ENCODE data around the gene PSD2.

The PSD2 gene

DNA sequence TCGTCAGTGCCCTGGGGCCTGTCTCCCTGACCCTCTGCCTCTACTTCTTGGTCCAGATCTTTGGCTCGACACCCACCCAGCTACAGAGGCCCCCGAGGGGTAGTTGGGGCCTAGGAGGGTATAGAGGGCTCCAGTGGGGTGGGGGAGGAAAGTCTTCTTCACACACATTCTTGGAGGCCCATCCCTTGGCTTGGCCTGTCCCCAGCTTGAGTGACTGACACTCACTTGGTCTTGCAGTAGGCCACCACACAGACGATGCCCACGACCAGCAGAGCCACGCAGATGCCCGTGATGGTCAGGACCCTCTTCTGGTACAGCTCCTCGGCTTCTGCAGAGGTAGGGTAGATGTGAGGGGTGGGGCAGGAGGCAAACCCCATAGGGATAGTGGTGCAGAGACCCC lies 59.8 kb downstream of the PSD2 start:
- no peak for TF ChIP-seq CTCF (conservative IDR thresholded peaks at IDR 0.05; ENCODE audit: low read depth, low read length)
- no peak overlapping the region for H3K4me3 ChIP-seq (ENCODE audit: low read depth, low read length)
- DNase-seq (ENCODE audit: low read depth) = no peak

DNA sequence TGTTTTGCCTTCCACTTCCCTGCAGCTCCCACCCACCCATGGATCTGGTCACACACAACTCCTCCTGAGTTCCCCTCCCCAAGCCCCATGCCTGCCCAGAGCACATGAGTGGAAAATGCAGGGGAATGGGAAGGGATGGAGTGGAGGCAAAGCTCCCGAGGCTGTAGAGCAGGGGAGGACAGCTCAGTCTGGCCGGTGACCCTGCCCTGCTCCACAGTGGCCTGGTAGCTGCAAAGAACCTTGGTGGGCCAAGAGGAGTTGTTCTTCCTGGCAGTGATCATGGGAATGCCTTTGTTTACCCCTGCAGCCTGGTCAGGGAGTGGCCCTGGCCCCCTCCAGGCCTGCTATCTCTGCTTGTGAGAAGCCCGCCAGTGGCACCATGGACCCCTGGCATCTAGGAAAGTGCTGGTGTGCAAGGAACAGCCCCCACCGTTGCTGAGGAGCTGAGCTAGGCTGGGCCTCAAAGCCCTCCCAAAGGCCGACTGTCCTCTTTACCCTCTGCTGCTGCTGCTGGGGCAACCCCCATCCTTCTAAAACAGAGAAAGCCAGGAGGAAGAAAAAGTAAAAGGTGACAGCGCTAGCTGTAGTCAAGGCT lies 60.4 kb downstream of the PSD2 start:
- TF ChIP-seq CTCF (conservative IDR thresholded peaks at IDR 0.05; ENCODE audit: low read depth, low read length) = no peak
- DNase-seq (ENCODE audit: low read depth) = no peak
- no peak overlapping the region for H3K4me3 ChIP-seq (ENCODE audit: low read depth, low read length)

DNA sequence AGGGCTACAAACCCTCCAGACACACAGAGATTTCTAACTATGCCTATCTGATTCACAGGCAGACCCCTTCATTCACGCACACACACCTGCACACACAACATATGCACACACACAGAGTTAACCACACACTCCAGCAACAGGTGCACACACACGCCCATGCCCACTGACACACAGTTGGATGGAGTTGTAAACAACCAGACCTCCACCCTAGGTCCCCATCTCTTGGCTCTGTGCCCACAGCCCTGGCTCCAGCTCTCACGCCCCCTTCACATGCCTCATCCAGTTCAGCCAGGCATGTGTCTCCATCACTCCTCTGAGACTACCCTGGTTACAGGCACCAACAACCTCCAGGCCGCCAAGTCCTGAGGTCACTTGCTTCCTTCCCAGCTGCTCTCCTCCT lies 61.1 kb downstream of the PSD2 start:
- DNase-seq (ENCODE audit: low read depth) = no peak
- no peak overlapping the region for H3K4me3 ChIP-seq (ENCODE audit: low read depth, low read length)
- no peak for TF ChIP-seq CTCF (conservative IDR thresholded peaks at IDR 0.05; ENCODE audit: low read depth, low read length)

- DNase-seq (ENCODE audit: low read depth) = no peak
- no peak for TF ChIP-seq CTCF (conservative IDR thresholded peaks at IDR 0.05; ENCODE audit: low read depth, low read length)
- no peak overlapping the region for H3K4me3 ChIP-seq (ENCODE audit: low read depth, low read length)
These were observed 63.4 kb downstream of the PSD2 start for GRCh38 chr5:139859013-139859412.

- DNase-seq (ENCODE audit: low read depth) = no peak
- H3K4me3 ChIP-seq (ENCODE audit: low read depth, low read length) = no peak overlapping the region
- TF ChIP-seq CTCF (conservative IDR thresholded peaks at IDR 0.05; ENCODE audit: low read depth, low read length) = no peak
These were observed 65.6 kb downstream of the PSD2 start for GRCh38 chr5:139861021-139861888.

GRCh38 chr5:139861889-139862207 lies 66.2 kb downstream of the PSD2 start:
- no peak for DNase-seq (ENCODE audit: low read depth)
- no peak overlapping the region for H3K4me3 ChIP-seq (ENCODE audit: low read depth, low read length)
- no peak for TF ChIP-seq CTCF (conservative IDR thresholded peaks at IDR 0.05; ENCODE audit: low read depth, low read length)

DNA sequence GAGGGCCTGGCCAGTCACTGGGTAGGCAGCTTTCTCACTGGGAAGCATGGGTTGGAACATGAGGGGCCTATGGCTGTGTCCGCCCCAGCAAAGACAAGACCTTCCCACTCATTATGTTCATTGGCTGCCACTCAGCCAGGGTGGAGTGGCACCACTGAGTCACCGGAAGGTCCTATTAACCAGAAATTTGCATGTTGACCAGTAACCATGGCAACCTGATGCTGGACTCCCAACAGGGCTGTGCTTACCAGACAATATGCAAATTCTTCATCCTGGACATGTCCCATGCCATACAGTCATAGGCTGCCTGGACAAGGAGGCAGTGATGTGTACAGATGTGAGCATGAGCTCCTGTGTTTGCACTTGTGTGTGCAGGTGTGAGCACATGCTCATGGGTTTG lies 66.7 kb downstream of the PSD2 start:
- H3K4me3 ChIP-seq (ENCODE audit: low read depth, low read length) = no peak overlapping the region
- DNase-seq (ENCODE audit: low read depth) = peak; percentile 17
- TF ChIP-seq CTCF (conservative IDR thresholded peaks at IDR 0.05; ENCODE audit: low read depth, low read length) = no peak
